Stimulated activated CD4-positive, alpha-beta T cell treated with anti-CD3 and anti-CD28 coated beads, Interleukin-1b, Interleukin-23, amount 100 ng/mL, for 1 hour (primary cell): ENCODE data around the gene C6orf89.
"Not testable (repeated sequence)": the region's sequence is repeated elsewhere in the genome, so short reads cannot be mapped to it uniquely, and the experiment has no call there.

ENCODE experiments used
- DNase-seq, 2 donors: peaks; one replicate each; pipeline ENCODE4 v3.0.0-alpha.2; 2020; ENCODE audit warnings: low read depth in 2 of 2

The C6orf89 gene

GRCh38 chr6:36924131-36924530 is 38.4 kb downstream of the C6orf89 start:
- no peak for DNase-seq

DNA sequence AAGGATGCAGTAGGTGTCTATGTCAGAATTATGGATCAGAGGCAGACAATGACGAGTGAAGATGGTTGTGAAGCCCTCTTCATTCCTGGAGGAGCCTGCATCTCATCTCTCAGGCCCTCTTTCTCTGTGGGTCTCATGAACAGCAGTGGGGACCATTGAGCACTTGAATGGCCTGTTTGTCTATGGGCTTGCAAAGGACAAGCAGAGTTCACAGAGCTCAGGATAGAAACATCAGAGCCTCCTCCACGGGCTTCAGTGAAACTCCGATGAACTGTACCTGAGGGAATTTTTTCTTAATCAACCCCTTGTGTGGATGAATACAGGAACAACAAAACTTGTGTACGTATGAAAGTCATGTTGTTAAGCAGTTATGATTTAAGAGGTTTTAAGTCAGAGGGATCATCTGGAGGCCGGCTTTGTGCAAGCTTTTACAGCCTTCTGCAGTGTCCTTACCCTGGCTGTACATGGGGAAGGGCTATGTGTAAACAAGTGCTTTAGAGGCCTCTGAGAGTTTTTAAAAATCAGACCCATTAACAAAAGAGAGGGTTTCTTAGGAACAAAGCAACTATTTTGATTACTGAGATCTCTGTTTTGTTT is 39.1 kb downstream of the C6orf89 start:
- no peak for DNase-seq

GRCh38 chr6:36925809-36926208 is 40.1 kb downstream of the C6orf89 start:
- DNase-seq: no peak

GRCh38 chr6:36926708-36927513 is 41.2 kb downstream of the C6orf89 start:
- no peak for DNase-seq

GRCh38 chr6:36927691-36928546 is 42.2 kb downstream of the C6orf89 start:
- DNase-seq: no peak

DNA sequence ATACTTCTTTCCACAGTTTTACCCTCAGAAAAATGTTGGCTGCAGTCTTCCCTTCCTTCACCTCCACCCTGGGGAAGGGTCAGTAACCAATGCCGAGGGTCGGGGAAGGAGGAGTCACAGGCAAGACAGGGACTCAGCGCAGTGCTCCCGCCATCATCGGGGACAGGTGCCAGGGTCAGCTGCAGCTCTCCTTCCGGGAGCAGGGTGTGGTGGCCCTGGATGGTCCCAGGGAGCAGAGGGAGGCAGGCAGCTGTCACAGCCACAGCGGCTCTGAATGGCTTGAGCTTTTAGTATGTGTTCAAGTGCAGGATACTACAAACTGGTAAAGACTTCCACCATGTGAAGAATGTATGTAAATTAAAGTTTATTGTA is 42.8 kb downstream of the C6orf89 start:
- no peak for DNase-seq

DNA sequence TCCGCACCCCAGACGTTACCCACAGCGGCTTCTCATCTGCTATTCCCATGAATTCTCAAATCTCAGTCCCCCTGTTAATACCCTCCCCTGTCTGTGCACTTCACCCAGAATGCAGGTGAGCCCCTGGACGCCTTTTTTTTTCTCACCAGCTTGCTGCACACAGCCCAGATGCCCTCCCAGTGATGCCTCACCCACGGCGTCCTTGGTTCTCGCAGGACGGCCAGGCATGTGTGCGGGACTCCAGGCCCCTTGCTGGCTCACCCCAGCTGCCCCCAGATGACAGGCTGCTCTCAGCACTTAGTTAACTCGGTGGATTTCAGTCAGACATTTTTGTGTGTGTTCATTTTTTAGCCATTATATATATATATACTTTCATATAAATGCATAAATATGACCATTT is 43.4 kb downstream of the C6orf89 start:
- DNase-seq: no peak

- DNase-seq: no peak
Observed at GRCh38 chr6:36929607-36930006, 43.9 kb downstream of the C6orf89 start.

DNA sequence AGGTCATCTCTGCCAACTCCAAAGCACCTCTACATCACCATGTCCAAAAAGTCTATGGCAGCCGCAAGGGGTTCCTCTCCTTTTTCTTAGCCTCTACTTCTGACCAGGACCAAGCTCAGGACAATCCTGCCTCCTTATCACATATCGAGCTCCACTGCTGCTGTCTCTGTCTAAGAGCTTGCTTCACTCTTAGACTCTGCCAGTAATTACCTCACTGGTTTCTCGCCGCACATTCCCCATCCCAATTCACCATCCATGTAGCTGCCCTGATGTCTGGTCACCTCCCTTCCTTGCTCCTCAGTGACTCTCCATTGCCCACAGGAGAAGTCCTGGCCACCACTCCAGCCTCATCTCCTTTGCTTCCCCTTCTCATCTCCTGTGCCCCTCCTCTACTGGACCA is 44.7 kb downstream of the C6orf89 start:
- no peak for DNase-seq

DNA sequence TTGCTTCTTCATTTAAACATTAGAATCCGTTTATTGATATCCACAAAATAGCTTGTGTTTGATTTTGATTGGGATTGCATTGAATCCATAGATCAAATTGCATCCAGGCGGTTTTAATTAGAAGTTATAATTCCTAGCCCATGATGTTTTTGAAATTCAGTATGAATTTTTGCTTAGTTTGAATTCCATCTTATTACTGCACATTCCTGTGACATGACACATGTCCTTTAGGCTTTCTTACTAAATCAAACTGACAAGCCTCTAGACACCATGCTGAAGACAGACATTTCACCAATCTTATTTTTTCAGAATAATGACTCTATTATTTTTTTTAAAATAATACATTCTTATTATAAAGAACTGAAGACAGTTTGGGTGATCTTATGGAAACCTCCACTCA is 47.4 kb downstream of the C6orf89 start:
- no peak for DNase-seq

DNA sequence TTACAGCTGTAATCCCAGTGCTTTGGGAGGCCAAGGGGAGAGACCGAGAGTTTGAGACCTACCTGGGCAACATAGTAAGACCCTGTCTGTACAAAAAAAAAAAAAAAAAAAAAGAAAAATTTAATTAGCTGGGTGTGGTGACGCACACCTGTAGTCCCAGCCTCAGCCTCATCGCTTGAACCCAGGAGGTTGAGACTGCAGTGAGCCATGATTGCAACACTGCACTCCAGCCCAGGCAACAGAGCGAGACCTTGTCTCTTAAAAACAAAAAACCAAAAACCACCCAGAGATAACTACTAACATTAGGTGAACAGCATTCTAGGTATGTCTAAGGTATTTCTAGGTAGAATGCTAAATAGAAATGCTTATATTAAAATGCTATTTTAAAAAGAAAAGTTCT is 47.8 kb downstream of the C6orf89 start:
- DNase-seq: no peak

DNA sequence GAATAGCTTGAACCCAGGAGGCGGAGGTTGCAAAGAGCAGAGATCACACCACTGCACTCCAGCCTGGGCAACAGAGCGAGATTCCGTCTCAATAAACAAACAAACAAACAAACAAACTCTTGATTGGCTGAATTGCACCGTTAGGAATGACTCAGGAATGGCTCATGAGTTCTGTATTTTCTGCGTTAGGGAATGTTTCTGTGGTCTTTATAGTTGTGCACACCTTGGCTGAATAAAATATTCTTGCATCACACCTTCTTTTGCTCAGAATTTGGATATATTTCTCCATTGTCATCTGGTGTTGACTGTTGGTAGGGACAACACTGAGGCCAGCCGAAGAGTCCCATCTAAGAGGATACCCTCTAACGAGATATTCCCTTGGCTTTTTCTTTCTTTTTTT is 49.1 kb downstream of the C6orf89 start:
- no peak for DNase-seq

GRCh38 chr6:36936824-36937223 is 51.1 kb downstream of the C6orf89 start:
- DNase-seq: no peak

- no peak for DNase-seq
Observed at GRCh38 chr6:36937896-36938295, 52.1 kb downstream of the C6orf89 start.

GRCh38 chr6:36938536-36938935 is 52.8 kb downstream of the C6orf89 start:
- no peak for DNase-seq

GRCh38 chr6:36939005-36939404 is 53.3 kb downstream of the C6orf89 start:
- DNase-seq: not testable (repeated sequence)

DNA sequence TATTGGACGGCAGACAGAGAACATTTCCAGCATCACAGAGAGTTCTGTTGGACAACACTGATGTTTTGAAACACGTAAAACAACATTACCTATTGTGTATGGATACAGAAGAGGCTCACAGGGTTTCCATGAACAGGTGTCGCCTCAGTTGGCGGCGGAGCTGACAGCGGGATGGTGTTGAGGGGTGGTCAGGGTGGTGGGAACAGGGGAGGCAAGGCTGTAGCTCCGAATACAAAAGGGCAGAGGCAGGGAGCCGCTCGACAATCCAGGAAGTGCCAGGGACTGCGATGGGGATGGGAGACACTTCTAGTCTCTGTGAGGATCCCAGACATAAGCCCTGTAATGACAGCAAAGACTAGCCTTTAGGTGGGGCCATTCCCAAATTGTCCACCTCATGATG is 54.3 kb downstream of the C6orf89 start:
- DNase-seq: no peak

DNA sequence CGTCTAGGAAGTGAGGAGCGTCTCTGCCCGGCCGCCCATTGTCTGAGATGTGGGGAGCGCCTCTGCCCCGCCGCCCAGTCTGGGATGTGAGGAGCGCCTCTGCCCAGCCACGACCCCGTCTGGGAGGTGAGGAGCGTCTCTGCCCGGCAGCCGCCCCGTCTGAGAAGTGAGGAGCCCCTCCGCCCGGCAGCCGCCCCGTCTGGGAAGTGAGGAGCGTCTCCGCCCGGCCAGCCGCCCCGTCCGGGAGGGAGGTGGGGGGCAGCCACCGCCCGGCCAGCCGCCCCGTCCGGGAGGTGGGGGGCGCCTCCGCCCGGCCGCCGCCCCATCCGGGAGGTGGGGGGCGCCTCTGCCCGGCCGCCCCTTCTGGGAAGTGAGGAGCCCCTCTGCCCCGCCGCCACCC is 55.8 kb downstream of the C6orf89 start:
- not testable (repeated sequence) for DNase-seq

- DNase-seq: not testable (repeated sequence)
Observed at GRCh38 chr6:36942329-36942728, 56.6 kb downstream of the C6orf89 start.

- DNase-seq: no peak
Observed at GRCh38 chr6:36944650-36945049, 58.9 kb downstream of the C6orf89 start.

DNA sequence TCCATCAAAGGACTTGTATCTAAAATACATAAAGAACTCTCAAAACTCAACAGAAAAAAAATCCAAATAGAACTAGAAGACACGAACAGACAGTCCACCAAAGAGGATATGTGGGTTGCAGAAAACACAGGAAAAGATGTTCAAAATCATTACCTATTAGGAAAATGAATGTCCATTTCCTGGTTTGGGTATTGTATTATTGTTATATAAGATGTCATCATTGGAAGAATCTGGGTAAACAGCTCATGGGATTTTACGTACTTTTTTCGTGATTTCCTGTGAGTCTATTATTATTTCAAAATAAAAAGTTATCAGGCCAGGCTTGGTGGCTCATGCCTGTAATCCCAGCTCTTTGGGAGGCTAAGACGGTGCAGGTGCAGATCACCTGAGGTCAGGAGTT is 59.5 kb downstream of the C6orf89 start:
- no peak for DNase-seq

DNA sequence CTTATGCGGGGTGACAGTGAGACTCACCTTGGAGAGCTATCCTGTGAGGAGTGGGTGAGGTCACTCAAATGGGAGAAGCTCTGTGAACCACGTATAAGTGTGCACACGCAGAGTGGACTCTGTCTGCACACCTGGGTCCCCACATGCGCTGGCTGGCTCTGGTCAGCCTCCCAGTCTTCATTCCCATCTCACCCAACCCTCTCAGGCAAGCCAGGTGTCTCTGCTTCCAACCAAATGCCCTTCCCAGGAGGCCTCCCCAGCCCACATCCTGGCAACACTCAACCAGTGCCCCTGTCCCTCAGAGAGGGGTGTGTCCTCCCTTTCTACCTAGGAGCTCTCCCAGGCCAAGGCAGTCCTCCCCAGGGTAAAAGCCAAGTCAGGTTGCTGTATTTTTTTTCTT is 60.8 kb downstream of the C6orf89 start:
- DNase-seq: no peak
